H9 (cell line): ENCODE measurements around the gene NEUROG1. TPM values are rescaled to one million over a fixed set of nuclear protein-coding genes. Genes with fewer than 3 reads are reported as not detected.

ENCODE experiments used
- DNase-seq: peaks from one replicate; pipeline ENCODE4 v3.0.0-alpha.2; 2017
- H2AFZ ChIP-seq: one replicate; pipeline ENCODE4 v1.6.1; 2013; ENCODE audit warnings: mild to moderate bottlenecking, low read length, control low read depth, moderate library complexity
- H2AK5ac ChIP-seq: 2 replicates; pipeline ENCODE4 v1.6.1; 2013; ENCODE audit warnings: low read length, control low read depth, mixed read lengths; ENCODE audit not compliant: insufficient read length
- H2BK120ac ChIP-seq: one replicate; pipeline ENCODE4 v1.6.1; 2013; ENCODE audit warnings: low read depth, mild to moderate bottlenecking, low read length, control low read depth, inconsistent platforms; ENCODE audit not compliant: poor library complexity, severe bottlenecking
- H2BK12ac ChIP-seq: 2 replicates; pipeline ENCODE4 v1.6.1; 2013; ENCODE audit warnings: low read length, control low read depth, mixed read lengths, low read depth; ENCODE audit not compliant: insufficient read length
- H2BK15ac ChIP-seq: 2 replicates; pipeline ENCODE4 v1.6.1; 2013; ENCODE audit warnings: low read depth, low read length, control low read depth
- H2BK20ac ChIP-seq: one replicate; pipeline ENCODE4 v1.6.1; 2013; ENCODE audit warnings: low read depth, mild to moderate bottlenecking, low read length, control low read depth, inconsistent platforms; ENCODE audit not compliant: poor library complexity, severe bottlenecking
- H2BK5ac ChIP-seq: 2 replicates; pipeline ENCODE4 v1.6.1; 2013; ENCODE audit warnings: low read length, control low read depth, mixed read lengths; ENCODE audit not compliant: insufficient read length
- H3K14ac ChIP-seq: 2 replicates; pipeline ENCODE4 v1.6.1; 2013; ENCODE audit warnings: low read length, control low read depth; ENCODE audit not compliant: insufficient read depth
- H3K18ac ChIP-seq: 2 replicates; pipeline ENCODE4 v1.6.1; 2013; ENCODE audit warnings: low read depth, mild to moderate bottlenecking, mixed read lengths, low read length, control low read depth; ENCODE audit not compliant: insufficient read length
- H3K23ac ChIP-seq: 2 replicates; pipeline ENCODE4 v1.6.1; 2013; ENCODE audit warnings: low read length, control low read depth, mixed read lengths, low read depth; ENCODE audit not compliant: insufficient read length
- H3K23me2 ChIP-seq: 2 replicates; pipeline ENCODE4 v1.6.1; 2013; ENCODE audit warnings: low read depth, mild to moderate bottlenecking, mixed read lengths, low read length, control low read depth; ENCODE audit not compliant: insufficient read length, poor library complexity, severe bottlenecking
- H3K27ac ChIP-seq: 2 replicates; pipeline ENCODE4 v1.5.1; 2013; ENCODE audit warnings: low read length, control low read depth, mixed read lengths, low read depth; ENCODE audit not compliant: insufficient read length
- H3K27me3 ChIP-seq: 2 replicates; pipeline ENCODE4 v1.6.1; 2013; ENCODE audit warnings: low read length, control low read depth, inconsistent platforms; ENCODE audit not compliant: insufficient read depth
- H3K4ac ChIP-seq: 2 replicates; pipeline ENCODE4 v1.6.1; 2013; ENCODE audit warnings: low read depth, mild to moderate bottlenecking, control low read depth, inconsistent platforms, low read length, moderate library complexity
- H3K4me1 ChIP-seq: 2 replicates; pipeline ENCODE4 v1.6.1; 2013; ENCODE audit warnings: low read length, control low read depth, inconsistent platforms; ENCODE audit not compliant: insufficient read depth
- H3K4me2 ChIP-seq: 2 replicates; pipeline ENCODE4 v1.6.1; 2013; ENCODE audit warnings: low read length, control low read depth, mixed read lengths; ENCODE audit not compliant: insufficient read length, insufficient read depth
- H3K56ac ChIP-seq: 2 replicates; pipeline ENCODE4 v1.6.1; 2013; ENCODE audit warnings: low read depth, mild to moderate bottlenecking, mixed read lengths, low read length, control low read depth; ENCODE audit not compliant: insufficient read length
- H3K79me1 ChIP-seq: 2 replicates; pipeline ENCODE4 v1.6.1; 2013; ENCODE audit warnings: low read depth, mild to moderate bottlenecking, moderate library complexity, low read length, control low read depth, inconsistent platforms; ENCODE audit not compliant: insufficient read depth, poor library complexity, severe bottlenecking
- H3K79me2 ChIP-seq: 2 replicates; pipeline ENCODE4 v1.6.1; 2013; ENCODE audit warnings: low read length, control low read depth, inconsistent platforms; ENCODE audit not compliant: insufficient read depth
- H3K9ac ChIP-seq: 2 replicates; pipeline ENCODE4 v1.6.1; 2013; ENCODE audit warnings: low read length, control low read depth, mixed read lengths; ENCODE audit not compliant: insufficient read length; ENCODE audit errors: extremely low read depth
- H3K9me3 ChIP-seq: one replicate; pipeline ENCODE4 v1.6.1; 2013; ENCODE audit warnings: low read depth, low read length, inconsistent platforms; ENCODE audit not compliant: control insufficient read depth
- H3T11ph ChIP-seq: one replicate; pipeline ENCODE4 v1.6.1; 2013; ENCODE audit warnings: mild to moderate bottlenecking, low read length, control low read depth, inconsistent platforms
- H4K20me1 ChIP-seq: one replicate; pipeline ENCODE4 v1.6.1; 2013; ENCODE audit not compliant: control insufficient read depth, insufficient read length, insufficient read depth
- H4K5ac ChIP-seq: 2 replicates; pipeline ENCODE4 v1.6.1; 2013; ENCODE audit warnings: low read depth, mild to moderate bottlenecking, mixed read lengths, low read length, control low read depth; ENCODE audit not compliant: insufficient read length
- H4K8ac ChIP-seq: replicated peaks from 2 replicates; pipeline ENCODE4 v1.6.1; 2013; ENCODE audit warnings: low read length, control low read depth, mixed read lengths, low read depth; ENCODE audit not compliant: insufficient read length
- H4K91ac ChIP-seq: 2 replicates; pipeline ENCODE4 v1.6.1; 2013; ENCODE audit warnings: low read depth, mild to moderate bottlenecking, moderate library complexity, mixed read lengths, low read length, control low read depth; ENCODE audit not compliant: insufficient read length
- H3K27ac Mint-ChIP-seq, 3 experiments: 2 replicates in 2 of 3; 3 replicates in 1 of 3; pipeline ENCODE4 v1.8.0; 2020 to 2021; ENCODE audit warnings: mixed read lengths in 3 of 3, mild to moderate bottlenecking in 1 of 3, moderate library complexity in 1 of 3
- H3K27me3 Mint-ChIP-seq: 2 replicates; pipeline ENCODE4 v1.8.0; 2021; ENCODE audit warnings: low read depth, mild to moderate bottlenecking, moderate library complexity, mixed read lengths
- H3K36me3 Mint-ChIP-seq, 3 experiments: 2 replicates in 2 of 3; 3 replicates in 1 of 3; pipeline ENCODE4 v1.8.0; 2020 to 2021; ENCODE audit warnings: low read depth in 3 of 3, mixed read lengths in 3 of 3; ENCODE audit not compliant: insufficient read depth in 1 of 3
- H3K4me1 Mint-ChIP-seq, 2 experiments: 2 replicates each; pipeline ENCODE4 v1.8.0; 2020; ENCODE audit warnings: mixed read lengths in 2 of 2
- H3K4me3 Mint-ChIP-seq, 2 experiments: 2 replicates in 1 of 2; 3 replicates in 1 of 2; pipeline ENCODE4 v1.8.0; 2020 to 2021; ENCODE audit warnings: mild to moderate bottlenecking in 2 of 2, mixed read lengths in 2 of 2, moderate library complexity in 1 of 2
- H3K9me3 Mint-ChIP-seq, 2 experiments: 2 replicates in 1 of 2; 3 replicates in 1 of 2; pipeline ENCODE4 v1.8.0; 2020; ENCODE audit warnings: mild to moderate bottlenecking in 2 of 2, mixed read lengths in 2 of 2, moderate library complexity in 1 of 2
- CTCF ChIP-seq: fragments of 200-600 bp; sonication (generic); conservative IDR thresholded peaks from 3 replicates; pipeline ENCODE4 v1.8.0; 2021; ENCODE audit warnings: antibody characterized with exemption, mild to moderate bottlenecking
- WGBS: extraction: QIAGEN DNeasy Blood & Tissue Kit; methylation state at CpG from one replicate; pipeline ENCODE4 v1.1.7; 2013; ENCODE audit warnings: missing lambda C conversion rate, low lambda C conversion rate, mixed read lengths; ENCODE audit not compliant: insufficient read length; ENCODE audit errors: extremely low coverage; 5-methylcytosine and 5-hydroxymethylcytosine counted together
- total RNA-seq: library from RNA; stranded (reverse); gene quantifications from 2 replicates; pipeline ENCODE4 v1.2.1, GENCODE V29; 2021

The NEUROG1 gene
- total RNA-seq, 1 experiment from 2014 or later, result not detected

GRCh38 chr5:135543485-135544304 lies 7.9 kb upstream of the NEUROG1 start:
- H3K4me3 Mint-ChIP-seq, result peak overlapping the region; percentile 14 to 76; a peak in 4 of 5 replicates
- Histone ChIP-seq H3K79me1 (no peaks in the 10 kb centered on the region), H3K18ac (no peak overlapping the region), H3K4ac (no peak overlapping the region), H3T11ph (no peak overlapping the region), H2BK15ac (no peak overlapping the region), H3K4me2 (peak overlapping the region; percentile 40), H3K9ac (no peak overlapping the region), H4K91ac (no peak overlapping the region), H3K27ac (no peak overlapping the region), H2BK120ac (no peak overlapping the region), H3K23me2 (peaks cover 6% of the 10 kb centered on the region), H2BK20ac (no peak overlapping the region), H4K20me1 (no peaks in the 10 kb centered on the region), H2BK5ac (no peak overlapping the region), H3K23ac (no peak overlapping the region), H3K56ac (no peak overlapping the region), H3K79me2 (no peaks in the 10 kb centered on the region), H3K14ac (no peak overlapping the region; the same call in 1 of the 2 replicates), H3K9me3 (no peaks in the 10 kb centered on the region), H2AK5ac (no peak overlapping the region), H3K27me3 (peaks cover 96% of the 10 kb centered on the region), H4K8ac (no peak overlapping the region), H2BK12ac (no peak overlapping the region), H4K5ac (no peak overlapping the region), H2AFZ (no peak overlapping the region), H3K4me1 (no peaks in the 10 kb centered on the region)
- peak; percentile 63 for DNase-seq
- no peaks in the 10 kb centered on the region; a peak in 1 of 7 replicates for H3K36me3 Mint-ChIP-seq
- peaks cover 30 to 46% of the 10 kb centered on the region in 2 experiments for H3K4me1 Mint-ChIP-seq
- no CpG with 5 or more reads among the region's 77 CpGs for WGBS
- H3K9me3 Mint-ChIP-seq, result peaks cover 0 to 4% of the 10 kb centered on the region in 2 experiments; a peak in 4 of 5 replicates
- TF ChIP-seq CTCF, result no peak
- peaks cover 99% of the 10 kb centered on the region for H3K27me3 Mint-ChIP-seq
- no peak overlapping the region; a peak in 1 of 7 replicates for H3K27ac Mint-ChIP-seq
